ENCODE measurements around the gene PLA2G6. TPM values are rescaled to one million over a fixed set of nuclear protein-coding genes. Genes with fewer than 3 reads are reported as not detected.

Gene PLA2G6
- total and polyA plus RNA-seq, 2 of the 13 experiments (the other 11 are each of a cell fraction or from before 2014, with no cell fraction given): 4.8 to 11.5 TPM

GRCh38 chr22:38201711-38202436 lies 20.2 kb upstream of the PLA2G6 start, which contains the start of gene MAFF (continued):
- no peak for TF ChIP-seq ZBTB43 (CRISPR knock-in tag; conservative IDR thresholded peaks at IDR 0.05)
- TF ChIP-seq ZNF232 (CRISPR knock-in tag; IDR thresholded peaks at IDR 0.05; ENCODE audit: borderline replicate concordance): no peak
- peak; percentile 89 for TF ChIP-seq DRAP1 (CRISPR knock-in tag; IDR thresholded peaks at IDR 0.05)
- peak; percentile 62; the same call in 1 of the 2 replicates for TF ChIP-seq KDM5B (CRISPR knock-in tag; IDR thresholded peaks at IDR 0.05; ENCODE audit: borderline replicate concordance)
- TF ChIP-seq KDM2A (CRISPR knock-in tag; IDR thresholded peaks at IDR 0.05; ENCODE audit: borderline replicate concordance, low read depth): peak; percentile 81
- TF ChIP-seq CSRNP1 (CRISPR knock-in tag; IDR thresholded peaks at IDR 0.05): no peak
- TF ChIP-seq HOXD1 (CRISPR knock-in tag; IDR thresholded peaks at IDR 0.05): no peak
- TF ChIP-seq MAX (IDR thresholded peaks at IDR 0.05): no peak; the same call in 1 of the 2 replicates
- TF ChIP-seq ZNF574 (CRISPR knock-in tag; IDR thresholded peaks at IDR 0.05): peak; percentile 54
- TF ChIP-seq ARID3A (IDR thresholded peaks at IDR 0.05; ENCODE audit: low read depth, low read length): no peak
- TF ChIP-seq GABPA (IDR thresholded peaks at IDR 0.05; ENCODE audit: low read depth, low read length): no peak
- TF ChIP-seq GABPA (CRISPR knock-in tag; IDR thresholded peaks at IDR 0.05; ENCODE audit: low read depth): no peak
- TF ChIP-seq MEIS2 (CRISPR knock-in tag; IDR thresholded peaks at IDR 0.05): no peak; the same call in 1 of the 2 replicates
- TF ChIP-seq HNRNPL (IDR thresholded peaks at IDR 0.05; ENCODE audit: low read depth, low read length): no peak
- no peak for TF ChIP-seq NFATC3 (CRISPR knock-in tag; IDR thresholded peaks at IDR 0.05)
- no peak for TF ChIP-seq ZNF792 (CRISPR knock-in tag; IDR thresholded peaks at IDR 0.05)
- TF ChIP-seq ATF7-NPFF (CRISPR knock-in tag; IDR thresholded peaks at IDR 0.05; ENCODE audit: low read depth): peak; percentile 36; the same call in 1 of the 2 replicates
